Fibroblast of pulmonary artery (primary cell): ENCODE data around the gene SRGAP1.

Source experiments
- DNase-seq: peaks from one replicate; pipeline ENCODE4 v3.0.0-alpha.2; 2010; ENCODE audit warnings: low read depth
- H3K4me3 ChIP-seq: replicated peaks from 2 replicates; pipeline ENCODE4 v1.5.1; 2011; ENCODE audit warnings: low read depth, mild to moderate bottlenecking, control low read depth, low read length, moderate library complexity
- CTCF ChIP-seq: IDR thresholded peaks from 2 replicates; pipeline ENCODE4 v1.5.1; 2011; ENCODE audit warnings: mild to moderate bottlenecking, control low read depth, low read length, inconsistent platforms; ENCODE audit errors: missing control alignments

The SRGAP1 gene

DNA sequence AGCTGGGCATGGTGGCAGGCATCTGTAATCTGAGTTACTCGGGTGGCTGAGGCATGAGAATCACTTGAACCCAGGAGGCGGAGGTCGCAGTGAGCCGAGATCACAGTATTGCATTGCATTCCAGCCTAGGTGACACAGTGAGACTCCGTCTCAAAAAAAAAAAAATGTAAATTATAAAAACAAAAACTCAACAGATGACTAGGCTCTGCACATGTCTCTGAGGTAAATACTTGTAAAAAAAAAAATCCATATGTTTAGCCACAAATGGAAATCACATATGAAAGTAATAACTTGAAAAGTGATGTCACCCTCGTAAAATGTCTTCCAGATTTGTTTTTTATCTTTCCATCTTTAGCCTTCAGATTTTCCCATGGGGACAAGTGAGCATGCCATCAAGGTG, 292.6 kb downstream of the SRGAP1 start:
- H3K4me3 ChIP-seq = no peak overlapping the region
- TF ChIP-seq CTCF = no peak
- no peak for DNase-seq

GRCh38 chr12:64139021-64139420, 294.5 kb downstream of the SRGAP1 start:
- TF ChIP-seq CTCF = no peak
- DNase-seq = no peak

GRCh38 chr12:64142382-64142781, 297.9 kb downstream of the SRGAP1 start:
- no peak overlapping the region for H3K4me3 ChIP-seq
- DNase-seq = no peak
- no peak for TF ChIP-seq CTCF

More at GRCh38 chr12:64139021-64139420, 294.5 kb downstream of the SRGAP1 start:
- no peak overlapping the region for H3K4me3 ChIP-seq

DNA sequence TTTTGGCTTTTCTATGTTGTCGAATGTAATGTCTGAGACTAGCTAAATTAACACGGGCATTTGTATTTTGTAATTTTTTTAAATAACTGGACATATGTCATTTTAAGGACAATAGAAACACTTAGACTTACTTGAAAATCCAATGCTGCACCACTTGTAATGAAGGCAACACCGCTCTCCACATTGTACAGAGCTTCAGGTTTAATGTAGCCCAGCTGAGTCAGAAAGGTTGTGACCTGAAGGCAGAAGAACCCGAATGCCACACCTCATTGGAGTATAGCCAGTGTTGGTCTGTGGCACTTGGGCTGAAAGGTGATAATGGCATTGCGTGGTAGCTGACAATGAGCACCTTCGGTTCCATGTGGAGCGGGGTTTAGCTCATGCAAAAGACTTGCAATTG, 298.3 kb downstream of the SRGAP1 start:
- no peak for TF ChIP-seq CTCF
- no peak overlapping the region for H3K4me3 ChIP-seq
- no peak for DNase-seq

GRCh38 chr12:64145226-64145625, 300.7 kb downstream of the SRGAP1 start:
- DNase-seq = no peak
- H3K4me3 ChIP-seq = no peak overlapping the region
- TF ChIP-seq CTCF = no peak

- H3K4me3 ChIP-seq = no peak overlapping the region
- TF ChIP-seq CTCF = no peak
- DNase-seq = no peak
These were observed 302.6 kb downstream of the SRGAP1 start for GRCh38 chr12:64147011-64147631.

GRCh38 chr12:64147875-64148274, 303.4 kb downstream of the SRGAP1 start:
- no peak overlapping the region for H3K4me3 ChIP-seq
- no peak for TF ChIP-seq CTCF
- DNase-seq = no peak
